ENCODE results near the gene TCTA. TPM values are rescaled to one million over a fixed set of nuclear protein-coding genes. Genes with fewer than 3 reads are reported as not detected.
"Not testable (repeated sequence)": the region's sequence is repeated elsewhere in the genome, so short reads cannot be mapped to it uniquely, and the experiment has no call there.

The TCTA gene
- total and polyA plus RNA-seq, 4 experiments from 2014 or later: 27.8 to 39.0 (median 37.9) TPM

GRCh38 chr3:49397470-49397869, 14.8 kb upstream of the TCTA start:
- peaks cover 77% of the 10 kb centered on the region for H3K4me1 ChIP-seq (ENCODE audit: insufficient read depth, low read length)
- peak overlapping the region in 4 of 7 donors; percentile 0 to 67 (median 46) for H3K27ac Mint-ChIP-seq
- H3K36me3 Mint-ChIP-seq: peaks cover 12 to 60% of the 10 kb centered on the region in 2 donors
- H3K4me1 Mint-ChIP-seq: peaks cover 44 to 80% (median 64%) of the 10 kb centered on the region in 4 donors
- no peak overlapping the region for H3K27ac ChIP-seq (ENCODE audit: low read depth, low read length)
- no peaks in the 10 kb centered on the region for H3K9me3 ChIP-seq (ENCODE audit: control insufficient read depth in 1 of 2, low read length in 2 of 2)
- no peaks in the 10 kb centered on the region for H3K27me3 Mint-ChIP-seq
- ChIA-PET POLR2A (ENCODE audit: partially characterized antibody) (interaction anchor here (1.0 to 1.2 kb wide), 2 partner anchors 15 to 57 kb away, joined by 3 read pairs; partner anchors contain the start of genes TCTA and USP4), CTCF (ENCODE audit: partially characterized antibody) (no interaction called here)
- intact Hi-C loops (cut with micrococcal nuclease): no loop called here
- H3K9me3 Mint-ChIP-seq: no peaks in the 10 kb centered on the region
- peaks cover 4% of the 10 kb centered on the region for H3K36me3 ChIP-seq (ENCODE audit: insufficient read depth, low read length)
- no peak for DNase-seq
- H3K4me3 ChIP-seq (ENCODE audit: low read length in 2 of 2): no peak overlapping the region
- H3K4me3 Mint-ChIP-seq: peak overlapping the region in 5 of 8 donors; percentile 1 to 56 (median 16)
- no peaks in the 10 kb centered on the region for H3K27me3 ChIP-seq (ENCODE audit: insufficient read depth, low read length)

GRCh38 chr3:49399461-49399860, 12.8 kb upstream of the TCTA start:
- intact Hi-C loops (cut with micrococcal nuclease): no loop called here
- Mint-ChIP-seq H3K4me1 (peaks cover 39 to 76% (median 53%) of the 10 kb centered on the region in 4 donors), H3K27me3 (no peaks in the 10 kb centered on the region), H3K27ac (peak overlapping the region in 4 of 7 donors; percentile 27 to 58 (median 38)), H3K9me3 (no peaks in the 10 kb centered on the region), H3K36me3 (peaks cover 12 to 55% of the 10 kb centered on the region in 2 donors), H3K4me3 (peak overlapping the region in 5 of 8 donors; percentile 20 to 54 (median 32))
- DNase-seq: no peak
- H3K4me3 ChIP-seq (ENCODE audit: low read length in 2 of 2): no peak overlapping the region
- H3K4me1 ChIP-seq (ENCODE audit: insufficient read depth, low read length): peaks cover 73% of the 10 kb centered on the region
- no peaks in the 10 kb centered on the region for H3K27me3 ChIP-seq (ENCODE audit: insufficient read depth, low read length)
- no peak overlapping the region for H3K27ac ChIP-seq (ENCODE audit: low read depth, low read length)
- POLR2A ChIA-PET (ENCODE audit: partially characterized antibody): interaction anchor here (3.0 kb wide), 1 partner anchor 13 kb away, joined by 15 read pairs; the partner anchor contains the start of genes RHOA and TCTA
- H3K9me3 ChIP-seq (ENCODE audit: control insufficient read depth in 1 of 2, low read length in 2 of 2): no peaks in the 10 kb centered on the region
- H3K36me3 ChIP-seq (ENCODE audit: insufficient read depth, low read length): peaks cover 2% of the 10 kb centered on the region
- CTCF ChIA-PET (ENCODE audit: partially characterized antibody): interaction anchor here (0.6 to 1.7 kb wide), 2 partner anchors 48 to 59 kb away, joined by 4 to 6 read pairs; partner anchors contain the start of gene USP4

- Histone ChIP-seq H3K27ac (ENCODE audit: low read depth, low read length) (no peak overlapping the region), H3K36me3 (ENCODE audit: insufficient read depth, low read length) (no peaks in the 10 kb centered on the region), H3K4me3 (ENCODE audit: low read length in 2 of 2) (no peak overlapping the region), H3K27me3 (ENCODE audit: insufficient read depth, low read length) (no peaks in the 10 kb centered on the region), H3K4me1 (ENCODE audit: insufficient read depth, low read length) (peaks cover 74% of the 10 kb centered on the region), H3K9me3 (ENCODE audit: control insufficient read depth in 1 of 2, low read length in 2 of 2) (no peaks in the 10 kb centered on the region)
- intact Hi-C loops (cut with micrococcal nuclease): no loop called here
- Mint-ChIP-seq H3K36me3 (peaks cover 7 to 45% of the 10 kb centered on the region in 2 donors), H3K9me3 (no peaks in the 10 kb centered on the region), H3K4me3 (peak overlapping the region in 1 of 8 donors; percentile 16), H3K4me1 (peaks cover 43 to 74% (median 52%) of the 10 kb centered on the region in 4 donors), H3K27ac (peak overlapping the region in 4 of 7 donors; percentile 8 to 63 (median 45)), H3K27me3 (no peaks in the 10 kb centered on the region)
- ChIA-PET CTCF (ENCODE audit: partially characterized antibody) (interaction anchor here (1.0 kb wide), 1 partner anchor 47 kb away, joined by 5 read pairs; no protein-coding TSS in a partner anchor), POLR2A (ENCODE audit: partially characterized antibody) (interaction anchor here (1.2 to 3.0 kb wide), 3 partner anchors 8 to 53 kb away, joined by 3 to 15 read pairs (median 5); partner anchors contain the start of genes RHOA and TCTA)
- no peak for DNase-seq
Measured at GRCh38 chr3:49401766-49402165, 10.5 kb upstream of the TCTA start.

GRCh38 chr3:49403891-49404290, 8.3 kb upstream of the TCTA start:
- Histone ChIP-seq H3K27ac (ENCODE audit: low read depth, low read length) (no peak overlapping the region), H3K27me3 (ENCODE audit: insufficient read depth, low read length) (no peaks in the 10 kb centered on the region), H3K9me3 (ENCODE audit: control insufficient read depth in 1 of 2, low read length in 2 of 2) (no peaks in the 10 kb centered on the region), H3K4me1 (ENCODE audit: insufficient read depth, low read length) (peaks cover 77% of the 10 kb centered on the region), H3K4me3 (ENCODE audit: low read length in 2 of 2) (no peak overlapping the region), H3K36me3 (ENCODE audit: insufficient read depth, low read length) (no peaks in the 10 kb centered on the region)
- intact Hi-C loops (cut with micrococcal nuclease): no loop called here
- H3K27ac Mint-ChIP-seq: peak overlapping the region in 4 of 7 donors; percentile 7 to 56 (median 25)
- no peaks in the 10 kb centered on the region for H3K9me3 Mint-ChIP-seq
- peaks cover 7 to 37% of the 10 kb centered on the region in 2 donors for H3K36me3 Mint-ChIP-seq
- no peak overlapping the region for H3K4me3 Mint-ChIP-seq
- CTCF ChIA-PET (ENCODE audit: partially characterized antibody): interaction anchor here (0.6 to 0.7 kb wide), 2 partner anchors 64 to 490 kb away, joined by 3 read pairs; no protein-coding TSS in a partner anchor
- H3K27me3 Mint-ChIP-seq: no peaks in the 10 kb centered on the region
- POLR2A ChIA-PET (ENCODE audit: partially characterized antibody): interaction anchor here (0.8 to 1.3 kb wide), 3 partner anchors 15 to 65 kb away, joined by 3 to 4 read pairs (median 3); no protein-coding TSS in a partner anchor
- DNase-seq: no peak
- peaks cover 46 to 74% (median 55%) of the 10 kb centered on the region in 4 donors for H3K4me1 Mint-ChIP-seq

- intact Hi-C loops (cut with micrococcal nuclease); H3K9me3 Mint-ChIP-seq; H3K27ac ChIP-seq (ENCODE audit: low read depth, low read length); H3K4me3 ChIP-seq (ENCODE audit: low read length in 2 of 2); H3K27me3 Mint-ChIP-seq; H3K27me3 ChIP-seq (ENCODE audit: insufficient read depth, low read length); H3K36me3 ChIP-seq (ENCODE audit: insufficient read depth, low read length); H3K9me3 ChIP-seq (ENCODE audit: control insufficient read depth in 1 of 2, low read length in 2 of 2); DNase-seq: not testable (repeated sequence)
- peak overlapping the region in 4 of 8 donors; percentile 15 to 78 (median 36) for H3K4me3 Mint-ChIP-seq
- peaks cover 49 to 75% (median 56%) of the 10 kb centered on the region in 4 donors for H3K4me1 Mint-ChIP-seq
- peaks cover 79% of the 10 kb centered on the region for H3K4me1 ChIP-seq (ENCODE audit: insufficient read depth, low read length)
- ChIA-PET POLR2A (ENCODE audit: partially characterized antibody) (interaction anchor here (0.6 to 2.4 kb wide), 2 partner anchors 55 to 65 kb away, joined by 3 to 9 read pairs; partner anchors contain the start of gene USP4), CTCF (ENCODE audit: partially characterized antibody) (interaction anchor here (0.5 to 1.6 kb wide), 2 partner anchors 66 to 1835 kb away, joined by 3 to 6 read pairs; partner anchors contain the start of gene USP4)
- H3K36me3 Mint-ChIP-seq: peaks cover 7 to 30% of the 10 kb centered on the region in 2 donors
- H3K27ac Mint-ChIP-seq: peak overlapping the region in 4 of 7 donors; percentile 39 to 85 (median 73)
Measured at GRCh38 chr3:49405570-49405969, 6.7 kb upstream of the TCTA start.

GRCh38 chr3:49406571-49407565, 5.4 kb upstream of the TCTA start:
- H3K4me1 Mint-ChIP-seq: peaks cover 42 to 65% (median 50%) of the 10 kb centered on the region in 4 donors
- H3K27me3 ChIP-seq (ENCODE audit: insufficient read depth, low read length): no peaks in the 10 kb centered on the region
- no peak overlapping the region for H3K27ac ChIP-seq (ENCODE audit: low read depth, low read length)
- H3K4me1 ChIP-seq (ENCODE audit: insufficient read depth, low read length): peaks cover 70% of the 10 kb centered on the region
- H3K4me3 Mint-ChIP-seq: peak overlapping the region in 7 of 8 donors; percentile 11 to 88 (median 77)
- peaks cover 3 to 27% of the 10 kb centered on the region in 2 donors for H3K36me3 Mint-ChIP-seq
- H3K4me3 ChIP-seq (ENCODE audit: low read length in 2 of 2): no peak overlapping the region
- no peaks in the 10 kb centered on the region for H3K36me3 ChIP-seq (ENCODE audit: insufficient read depth, low read length)
- no peaks in the 10 kb centered on the region for H3K9me3 Mint-ChIP-seq
- peak overlapping the region; percentile 78 to 89 (median 84) for H3K27ac Mint-ChIP-seq
- ChIA-PET CTCF (ENCODE audit: partially characterized antibody) (interaction anchor here (1.2 to 3.3 kb wide), 3 partner anchors 42 to 68 kb away, joined by 3 to 21 read pairs (median 6); partner anchors contain the start of gene USP4), POLR2A (ENCODE audit: partially characterized antibody) (interaction anchor here (2.4 to 2.6 kb wide), 2 partner anchors 10 to 67 kb away, joined by 9 to 10 read pairs; partner anchors contain the start of gene USP4)
- no peaks in the 10 kb centered on the region for H3K9me3 ChIP-seq (ENCODE audit: control insufficient read depth in 1 of 2, low read length in 2 of 2)
- intact Hi-C loops (cut with micrococcal nuclease): no loop called here
- DNase-seq: no peak
- no peaks in the 10 kb centered on the region for H3K27me3 Mint-ChIP-seq

Data from CD4-positive, alpha-beta memory T cell (primary cell).